Mesendoderm (in vitro differentiated cells): ENCODE measurements around the gene NFIA.

Source experiments
- DNase-seq: peaks from one replicate; pipeline ENCODE4 v3.0.0; 2013
- H2AK5ac ChIP-seq: 2 replicates; pipeline ENCODE4 v1.6.1; 2013; ENCODE audit warnings: low read length, inconsistent platforms
- H2BK120ac ChIP-seq: 2 replicates; pipeline ENCODE4 v1.6.1; 2013; ENCODE audit warnings: low read depth, mild to moderate bottlenecking, low read length, moderate library complexity, mixed read lengths
- H2BK15ac ChIP-seq: replicated peaks from 2 replicates; pipeline ENCODE4 v1.6.1; 2013; ENCODE audit warnings: low read depth, mild to moderate bottlenecking, moderate library complexity
- H2BK5ac ChIP-seq: 2 replicates; pipeline ENCODE4 v1.6.1; 2013; ENCODE audit warnings: low read length, inconsistent platforms
- H3K18ac ChIP-seq: 2 replicates; pipeline ENCODE4 v1.6.1; 2013; ENCODE audit warnings: mild to moderate bottlenecking, low read length, mixed read lengths
- H3K23ac ChIP-seq: one replicate; pipeline ENCODE4 v1.6.1; 2013; ENCODE audit warnings: low read length
- H3K27ac ChIP-seq: 2 replicates; pipeline ENCODE4 v1.5.1; 2013; ENCODE audit warnings: low read depth, mild to moderate bottlenecking, inconsistent platforms, low read length, moderate library complexity
- H3K27me3 ChIP-seq: 2 replicates; pipeline ENCODE4 v1.6.1; 2013; ENCODE audit warnings: low read length, control low read depth, mild to moderate bottlenecking, inconsistent platforms; ENCODE audit not compliant: insufficient read depth, poor library complexity
- H3K36me3 ChIP-seq: 2 replicates; pipeline ENCODE4 v1.6.1; 2013; ENCODE audit warnings: low read length, inconsistent platforms; ENCODE audit not compliant: control insufficient read depth, insufficient read depth
- H3K4ac ChIP-seq: one replicate; pipeline ENCODE4 v1.6.1; 2013; ENCODE audit warnings: low read depth, mild to moderate bottlenecking, low read length, moderate library complexity
- H3K4me1 ChIP-seq: 2 replicates; pipeline ENCODE4 v1.6.1; 2013; ENCODE audit warnings: low read depth, low read length, inconsistent platforms; ENCODE audit not compliant: control insufficient read depth
- H3K4me2 ChIP-seq: 2 replicates; pipeline ENCODE4 v1.6.1; 2013; ENCODE audit warnings: low read length
- H3K4me3 ChIP-seq: 2 replicates; pipeline ENCODE4 v1.5.1; 2013; ENCODE audit warnings: mild to moderate bottlenecking, low read length
- H3K56ac ChIP-seq: one replicate; pipeline ENCODE4 v1.6.1; 2013; ENCODE audit warnings: low read length
- H3K79me1 ChIP-seq: 2 replicates; pipeline ENCODE4 v1.6.1; 2013; ENCODE audit warnings: low read length, inconsistent platforms
- H3K79me2 ChIP-seq: 2 replicates; pipeline ENCODE4 v1.6.1; 2013; ENCODE audit warnings: mild to moderate bottlenecking, low read length; ENCODE audit not compliant: control insufficient read depth, insufficient read depth
- H3K9ac ChIP-seq: 2 replicates; pipeline ENCODE4 v1.6.1; 2013; ENCODE audit warnings: low read length, inconsistent platforms
- H4K5ac ChIP-seq: one replicate; pipeline ENCODE4 v1.6.1; 2013; ENCODE audit warnings: low read length
- H4K8ac ChIP-seq: one replicate; pipeline ENCODE4 v1.6.1; 2013; ENCODE audit warnings: low read depth, mild to moderate bottlenecking, control low read depth, low read length, moderate library complexity
- WGBS: extraction: QIAGEN DNeasy Blood & Tissue Kit; methylation state at CpG from one replicate; pipeline ENCODE4 v1.1.7; 2013; ENCODE audit warnings: low lambda C conversion rate, missing lambda C conversion rate; ENCODE audit not compliant: insufficient coverage; ENCODE audit errors: extremely low coverage; 5-methylcytosine and 5-hydroxymethylcytosine counted together

Gene NFIA

DNA sequence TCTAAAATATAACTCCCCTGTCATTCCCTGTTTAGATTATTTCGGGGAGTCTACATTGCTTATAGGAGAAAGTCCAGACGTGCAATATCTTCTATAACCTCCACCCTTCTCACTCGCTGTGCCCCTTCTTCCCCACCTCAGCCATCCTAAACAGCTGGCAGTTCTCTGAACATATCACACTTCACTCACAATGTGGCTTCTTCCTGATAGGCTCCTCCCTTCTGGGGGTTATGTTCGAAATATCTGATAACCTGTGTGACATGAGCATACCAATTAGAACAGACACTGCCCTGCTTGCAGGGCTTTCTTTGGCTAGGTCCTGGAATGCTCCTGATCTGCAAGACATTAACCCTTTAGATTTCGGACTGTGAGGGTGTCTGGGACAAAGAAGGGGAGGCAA, 274.6 kb downstream of the NFIA start:
- H3K27ac ChIP-seq = no peak overlapping the region
- no peaks in the 10 kb centered on the region for H3K79me1 ChIP-seq
- H3K36me3 ChIP-seq = no peaks in the 10 kb centered on the region
- no peak overlapping the region for H3K9ac ChIP-seq
- no peaks in the 10 kb centered on the region for H3K27me3 ChIP-seq
- no peak overlapping the region for H3K23ac ChIP-seq
- H2BK15ac ChIP-seq = no peak overlapping the region
- H2BK5ac ChIP-seq = no peak overlapping the region
- H2BK120ac ChIP-seq = no peak overlapping the region
- no peak overlapping the region for H4K5ac ChIP-seq
- no peak overlapping the region for H3K4me3 ChIP-seq
- H3K18ac ChIP-seq = no peak overlapping the region
- no CpG with 5 or more reads among the region's 5 CpGs for WGBS
- no peak overlapping the region for H2AK5ac ChIP-seq
- no peaks in the 10 kb centered on the region for H3K79me2 ChIP-seq
- no peaks in the 10 kb centered on the region for H3K4me1 ChIP-seq
- no peak overlapping the region for H3K4ac ChIP-seq
- no peak overlapping the region for H4K8ac ChIP-seq
- no peak for DNase-seq
- no peak overlapping the region for H3K4me2 ChIP-seq
- H3K56ac ChIP-seq = no peak overlapping the region

DNA sequence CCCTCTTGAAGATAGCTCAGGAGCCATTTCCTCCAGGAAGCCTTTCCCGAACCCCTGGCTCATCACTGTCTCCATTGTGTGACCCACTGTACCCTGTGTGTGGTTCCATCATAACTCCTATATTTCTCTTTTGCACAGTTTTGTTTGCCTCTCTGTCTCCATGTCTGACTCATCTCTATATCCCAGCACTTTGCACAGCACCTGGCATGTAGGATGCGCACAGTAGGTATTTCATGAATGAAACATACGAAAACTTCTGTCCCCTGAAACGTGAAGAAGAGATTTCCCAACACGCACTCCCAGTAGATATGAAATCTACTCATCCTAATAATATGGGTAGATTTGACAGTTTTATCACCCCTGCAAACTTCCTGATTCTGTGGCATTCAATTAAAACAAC, 275.2 kb downstream of the NFIA start:
- no CpG with 5 or more reads among the region's 5 CpGs for WGBS
- Histone ChIP-seq H3K79me1 (no peaks in the 10 kb centered on the region), H3K36me3 (no peaks in the 10 kb centered on the region), H3K4me3 (no peak overlapping the region), H3K18ac (no peak overlapping the region), H3K27ac (no peak overlapping the region), H2BK120ac (no peak overlapping the region), H4K5ac (no peak overlapping the region), H2BK15ac (no peak overlapping the region), H3K79me2 (no peaks in the 10 kb centered on the region), H3K27me3 (no peaks in the 10 kb centered on the region), H3K4ac (no peak overlapping the region), H3K9ac (no peak overlapping the region), H2BK5ac (no peak overlapping the region), H4K8ac (no peak overlapping the region), H3K56ac (no peak overlapping the region), H3K23ac (no peak overlapping the region), H3K4me2 (no peak overlapping the region), H3K4me1 (no peaks in the 10 kb centered on the region), H2AK5ac (no peak overlapping the region)
- DNase-seq = no peak

DNA sequence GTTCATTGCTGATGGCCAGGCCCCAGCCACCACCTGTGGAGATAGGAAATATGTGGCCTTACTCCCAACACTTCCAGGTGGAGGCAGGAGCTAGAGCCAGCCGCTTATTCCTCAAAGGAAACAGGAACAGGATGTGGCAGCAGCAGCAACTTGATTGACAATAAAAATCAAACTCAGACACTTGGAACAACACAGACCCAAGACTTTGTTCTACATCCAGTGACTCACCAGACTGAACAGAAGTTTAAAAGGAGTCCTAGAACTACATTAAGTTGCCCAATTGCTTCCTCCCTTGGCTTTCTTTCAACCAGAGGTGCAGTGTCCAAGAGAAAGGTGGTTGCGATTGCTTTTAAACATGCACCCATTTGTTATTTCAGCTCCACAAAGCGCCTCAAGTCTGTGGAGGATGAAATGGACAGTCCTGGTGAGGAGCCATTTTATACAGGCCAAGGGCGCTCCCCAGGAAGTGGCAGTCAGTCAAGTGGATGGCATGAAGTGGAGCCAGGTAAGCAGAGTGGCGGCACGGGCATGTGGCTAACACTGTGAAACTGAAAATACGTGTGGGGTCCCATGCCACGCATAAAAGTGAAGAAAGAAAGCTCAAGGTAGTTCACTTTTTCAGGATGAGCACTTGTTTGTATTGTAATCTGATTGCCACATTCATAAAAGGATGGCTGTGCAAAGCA, 276.6 kb downstream of the NFIA start:
- Histone ChIP-seq H4K8ac (no peak overlapping the region), H3K4me1 (no peaks in the 10 kb centered on the region)

DNA sequence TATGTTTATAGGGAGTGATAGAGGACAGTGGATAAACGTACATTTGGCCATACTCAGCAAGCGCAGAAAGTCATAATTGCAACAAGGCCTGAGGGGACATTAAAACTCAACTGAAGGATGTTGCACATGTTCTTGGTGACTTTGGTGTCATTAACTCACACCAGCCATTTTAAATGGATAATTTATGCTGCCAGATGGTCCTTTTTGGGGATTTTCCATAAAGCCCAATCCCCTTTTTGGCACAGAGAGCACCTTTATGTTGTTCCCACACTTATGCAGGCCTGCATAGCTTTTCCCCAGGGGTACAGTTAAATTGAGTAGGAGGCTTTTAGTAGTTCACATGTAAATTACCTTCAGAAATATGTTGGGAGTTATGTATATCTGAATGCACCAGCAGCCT, 279.6 kb downstream of the NFIA start:
- no peak overlapping the region for H3K9ac ChIP-seq
- H2AK5ac ChIP-seq = no peak overlapping the region
- H3K79me2 ChIP-seq = no peaks in the 10 kb centered on the region
- no peak overlapping the region for H2BK15ac ChIP-seq
- no peak overlapping the region for H3K23ac ChIP-seq
- H3K27me3 ChIP-seq = no peaks in the 10 kb centered on the region
- H3K18ac ChIP-seq = no peak overlapping the region
- H3K4me1 ChIP-seq = no peaks in the 10 kb centered on the region
- H4K5ac ChIP-seq = no peak overlapping the region
- no peak overlapping the region for H3K56ac ChIP-seq
- no peaks in the 10 kb centered on the region for H3K79me1 ChIP-seq
- H2BK120ac ChIP-seq = no peak overlapping the region
- no peak overlapping the region for H3K4me2 ChIP-seq
- WGBS = no CpG with 5 or more reads among the region's 2 CpGs
- no peaks in the 10 kb centered on the region for H3K36me3 ChIP-seq
- H4K8ac ChIP-seq = no peak overlapping the region
- no peak overlapping the region for H2BK5ac ChIP-seq
- no peak overlapping the region for H3K27ac ChIP-seq
- H3K4ac ChIP-seq = no peak overlapping the region
- no peak overlapping the region for H3K4me3 ChIP-seq
- DNase-seq = no peak

More for the DNA sequence above, 276.6 kb downstream of the NFIA start:
- no peak overlapping the region for H2BK120ac ChIP-seq
- H3K23ac ChIP-seq = no peak overlapping the region
- no peak overlapping the region for H2AK5ac ChIP-seq
- H3K56ac ChIP-seq = no peak overlapping the region
- no peak overlapping the region for H3K4me2 ChIP-seq
- H2BK5ac ChIP-seq = no peak overlapping the region
- no peaks in the 10 kb centered on the region for H3K79me2 ChIP-seq
- H3K27me3 ChIP-seq = no peaks in the 10 kb centered on the region
- no peaks in the 10 kb centered on the region for H3K79me1 ChIP-seq
- H3K9ac ChIP-seq = no peak overlapping the region
- WGBS = no CpG with 5 or more reads among the region's 8 CpGs
- no peak overlapping the region for H2BK15ac ChIP-seq
- no peak overlapping the region for H3K4me3 ChIP-seq
- H3K4ac ChIP-seq = no peak overlapping the region
- H3K18ac ChIP-seq = no peak overlapping the region
- no peak overlapping the region for H4K5ac ChIP-seq
- no peak for DNase-seq
- no peak overlapping the region for H3K27ac ChIP-seq
- no peaks in the 10 kb centered on the region for H3K36me3 ChIP-seq

DNA sequence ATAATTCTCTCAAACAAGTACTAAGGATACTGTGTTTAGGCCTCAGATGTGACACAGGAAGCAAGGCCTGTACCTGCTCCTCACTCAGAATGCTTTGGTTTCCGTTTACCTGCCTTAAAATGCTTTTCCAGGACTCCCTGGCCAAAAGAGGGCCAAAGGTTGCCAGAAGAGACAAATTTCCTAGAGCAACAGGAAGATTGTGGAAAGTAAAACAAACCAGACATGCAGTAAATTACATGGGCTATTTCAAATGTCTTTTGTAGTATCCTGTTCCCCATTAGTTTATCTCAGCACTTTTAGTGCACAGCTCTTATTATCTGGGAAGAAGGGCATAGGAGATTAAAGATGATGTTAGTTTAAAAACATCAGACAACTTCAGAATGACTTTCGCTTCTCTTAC, 280.0 kb downstream of the NFIA start:
- Histone ChIP-seq H3K79me1 (no peaks in the 10 kb centered on the region), H4K8ac (no peak overlapping the region), H3K36me3 (no peaks in the 10 kb centered on the region), H3K27me3 (no peaks in the 10 kb centered on the region), H3K4ac (no peak overlapping the region), H3K27ac (no peak overlapping the region), H3K56ac (no peak overlapping the region), H3K4me3 (no peak overlapping the region), H2BK120ac (no peak overlapping the region), H2BK15ac (no peak overlapping the region), H3K79me2 (no peaks in the 10 kb centered on the region), H3K4me1 (no peaks in the 10 kb centered on the region), H2AK5ac (no peak overlapping the region), H3K18ac (no peak overlapping the region), H4K5ac (no peak overlapping the region), H2BK5ac (no peak overlapping the region), H3K9ac (no peak overlapping the region), H3K4me2 (no peak overlapping the region), H3K23ac (no peak overlapping the region)
- WGBS = no CpG with 5 or more reads among the region's 2 CpGs
- DNase-seq = no peak

DNA sequence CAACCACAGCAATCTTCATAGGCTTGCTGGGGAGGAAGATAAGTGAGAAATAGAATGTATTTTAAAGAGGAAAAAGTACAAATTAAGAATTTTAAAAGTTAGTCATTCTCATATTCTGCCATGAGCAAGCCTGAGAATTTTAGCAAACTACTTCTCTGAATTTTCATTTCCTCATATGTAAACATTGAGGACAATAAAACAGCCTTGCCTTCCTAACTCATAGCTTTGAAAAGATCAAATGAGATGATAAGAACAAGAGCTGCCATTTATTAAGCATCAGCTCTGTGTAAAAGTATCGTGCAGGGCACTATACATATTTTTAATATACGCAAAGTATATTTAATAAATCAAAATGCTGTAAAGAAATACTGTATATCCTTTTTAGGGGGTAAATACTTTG, 286.0 kb downstream of the NFIA start:
- H2BK5ac ChIP-seq = no peak overlapping the region
- no peaks in the 10 kb centered on the region for H3K79me2 ChIP-seq
- WGBS = no CpG with 5 or more reads among the region's 2 CpGs

More for the DNA sequence above, 286.0 kb downstream of the NFIA start:
- H3K4me2 ChIP-seq = no peak overlapping the region
- H3K56ac ChIP-seq = no peak overlapping the region
- H4K5ac ChIP-seq = no peak overlapping the region
- no peak overlapping the region for H2AK5ac ChIP-seq
- H3K4ac ChIP-seq = no peak overlapping the region
- no peak overlapping the region for H3K18ac ChIP-seq
- no peak overlapping the region for H3K4me3 ChIP-seq
- H3K27me3 ChIP-seq = no peaks in the 10 kb centered on the region
- no peak overlapping the region for H3K9ac ChIP-seq
- no peak overlapping the region for H2BK120ac ChIP-seq
- no peak overlapping the region for H3K27ac ChIP-seq
- no peak overlapping the region for H4K8ac ChIP-seq
- H2BK15ac ChIP-seq = no peak overlapping the region
- no peak overlapping the region for H3K23ac ChIP-seq
- no peaks in the 10 kb centered on the region for H3K4me1 ChIP-seq
- DNase-seq = no peak
- H3K79me1 ChIP-seq = no peaks in the 10 kb centered on the region
- no peaks in the 10 kb centered on the region for H3K36me3 ChIP-seq
